Measurements from ENCODE around the gene FSCN2. TPM values are rescaled to one million over a fixed set of nuclear protein-coding genes. Genes with fewer than 3 reads are reported as not detected.

FSCN2 gene
- total and polyA plus RNA-seq, 2 of the 4 experiments (the other 2 are of a cell fraction): 0.18 to 0.84 TPM

GRCh38 chr17:81508639-81509206 is 19.5 kb upstream of the FSCN2 start:
- H3K18ac ChIP-seq (ENCODE audit: low read depth, low read length): no peak overlapping the region
- peaks cover 61% of the 10 kb centered on the region for H4K20me1 ChIP-seq (ENCODE audit: insufficient read depth, low read length)
- H3K9me3 ChIP-seq (ENCODE audit: control insufficient read depth, insufficient read depth, low read length): no peaks in the 10 kb centered on the region
- H2BK120ac ChIP-seq (ENCODE audit: low read depth, low read length): no peak overlapping the region
- peak overlapping the region; percentile 38 for H2AK9ac ChIP-seq (replicated peaks; ENCODE audit: low read depth, low read length, poor library complexity)
- in situ Hi-C loops (cut with MboI; ENCODE audit: low sequenced_read_pairs) (no loop called here), dilution Hi-C loops (cut with HindIII; ENCODE audit: low sequenced_read_pairs, unreplicated experiment) (no loop called here), intact Hi-C loops (cut with micrococcal nuclease) (no loop called here)
- H3K79me1 ChIP-seq (ENCODE audit: low read depth in 1 of 2, low read length in 2 of 2): peaks cover 0 to 35% of the 10 kb centered on the region in 2 experiments; a peak in 2 of 4 replicates
- no peak overlapping the region for H3K27ac ChIP-seq (ENCODE audit: insufficient read depth, low read length)
- H3K36me3 ChIP-seq (ENCODE audit: control insufficient read depth, insufficient read depth, low read length): peaks cover 37% of the 10 kb centered on the region
- H3K4ac ChIP-seq (ENCODE audit: low read depth, low read length): no peak overlapping the region
- H2BK5ac ChIP-seq (ENCODE audit: low read depth, low read length, poor library complexity, severe bottlenecking): no peak overlapping the region
- no peak overlapping the region for H2BK15ac ChIP-seq (ENCODE audit: low read depth, low read length)
- peak overlapping the region; percentile 98 for H3K9ac ChIP-seq (ENCODE audit: low read depth, low read length)
- H3K4me1 ChIP-seq (ENCODE audit: control insufficient read depth, insufficient read depth, low read length): no peaks in the 10 kb centered on the region; the same call in 1 of the 2 replicates
- TF ChIP-seq NFE2L2 (IDR thresholded peaks at IDR 0.05; ENCODE audit: low read depth, low read length): no peak
- TF ChIP-seq CHD1 (IDR thresholded peaks at IDR 0.05; ENCODE audit: low read depth, low read length): no peak
- peak; percentile 58; the same call in 1 of the 2 replicates for TF ChIP-seq POLR2A (IDR thresholded peaks at IDR 0.05; ENCODE audit: low read depth, low read length)
- no peaks in the 10 kb centered on the region for H3K9me1 ChIP-seq (ENCODE audit: insufficient read depth, low read length)
- H4K91ac ChIP-seq (ENCODE audit: insufficient read depth, low read depth, low read length): no peak overlapping the region
- peak overlapping the region; percentile 70 for H3K4me2 ChIP-seq (ENCODE audit: low read depth, low read length)
- ChIA-PET CTCF (interaction anchor here (0.7 kb wide), 2 partner anchors 12 to 93 kb away, joined by 3 read pairs; no protein-coding TSS in a partner anchor), POLR2A (ENCODE audit: unreplicated experiment) (interaction anchor here (0.6 to 1.8 kb wide), 5 partner anchors 8 to 796 kb away, joined by 3 to 16 read pairs (median 4); no protein-coding TSS in a partner anchor)
- H3K4me3 ChIP-seq (ENCODE audit: insufficient read depth, low read depth, low read length): peak overlapping the region; percentile 79
- H3K14ac ChIP-seq (replicated peaks; ENCODE audit: low read depth, low read length): peak overlapping the region; percentile 93
- 0 out of 2 replicates have a peak, but pooled peaks have one; percentile 0 for ATAC-seq (ENCODE audit: low read depth)
- H4K5ac ChIP-seq (ENCODE audit: low read depth, low read length): no peak overlapping the region
- BruUV-seq (replicated peaks): no TSS peak
- H2AK5ac ChIP-seq (ENCODE audit: low read depth, low read length): no peak overlapping the region
- H2AFZ ChIP-seq (replicated peaks; ENCODE audit: low read length, poor library complexity): peak overlapping the region; percentile 58
- 0 out of 2 replicates have a peak overlapping the region, but pooled peaks have one; percentile 50 for H3K56ac ChIP-seq (ENCODE audit: extremely low read depth, insufficient read depth, low read length)
- DNase-seq: peak; percentile 52
- H3K23ac ChIP-seq (ENCODE audit: low read depth, low read length): peak overlapping the region; percentile 68
- H4K8ac ChIP-seq (ENCODE audit: low read depth in 2 of 2, low read length in 2 of 2): peak overlapping the region in 1 of 2 experiments; percentile 41; a peak in 2 of 4 replicates
- H3K27me3 ChIP-seq (ENCODE audit: control insufficient read depth, insufficient read depth, low read length): no peaks in the 10 kb centered on the region
- WGBS, 2 experiments (ENCODE audit: extremely low coverage in 2 of 2, insufficient read length in 1 of 2): 73% methylated on average over 6 of the region's 10 CpGs; no CpG with 5 or more reads in 1 of the 2 experiments
- H2BK20ac ChIP-seq (ENCODE audit: low read depth, low read length): no peak overlapping the region

All from IMR-90 (cell line).